ENCODE results near the gene MEN1. TPM values are rescaled to one million over a fixed set of nuclear protein-coding genes. Genes with fewer than 3 reads are reported as not detected.

The MEN1 gene
- total RNA-seq, 1 experiment from 2014 or later, result 46.1 TPM

DNA sequence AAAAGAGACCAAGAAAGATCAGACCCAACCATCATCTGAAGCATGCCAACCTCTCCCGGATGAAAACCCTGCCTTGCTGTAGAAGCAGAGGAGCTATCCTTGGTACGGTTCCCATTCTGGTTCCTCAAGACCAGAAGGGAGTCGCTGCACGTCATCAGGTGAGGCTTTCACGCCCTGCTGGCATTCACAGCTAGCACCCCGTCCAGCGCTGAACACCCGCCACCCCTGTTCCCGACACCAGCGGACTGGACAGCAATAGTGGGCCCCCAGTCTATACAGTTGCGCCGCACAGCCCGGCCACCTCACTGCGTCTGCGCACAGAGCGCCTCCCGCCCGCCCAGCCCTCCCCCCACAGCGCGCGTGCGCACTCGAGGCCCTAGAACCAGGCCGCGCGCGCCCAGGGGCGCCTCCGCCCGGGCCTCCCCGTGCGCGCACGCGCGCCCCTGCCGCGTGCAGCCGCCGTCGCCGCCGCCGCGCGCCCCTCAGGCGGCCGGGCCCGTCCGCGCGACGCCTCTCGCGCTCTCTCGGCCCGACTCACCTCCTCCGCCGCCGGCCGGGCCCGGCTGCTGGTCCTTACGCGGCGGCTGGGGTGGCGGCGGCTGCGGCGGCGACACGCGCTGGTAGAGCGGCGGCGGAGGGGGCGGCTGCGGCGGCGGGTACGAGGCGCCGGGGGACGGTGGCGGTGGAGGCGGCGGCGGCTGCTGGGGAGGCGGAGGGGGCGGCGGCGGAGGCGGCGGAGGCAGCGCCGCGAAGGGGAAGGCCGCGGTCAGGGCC, 32.7 kb downstream of the MEN1 start:
- no TSS peak for BruUV-seq (replicated peaks)
- Histone ChIP-seq H3K9ac (ENCODE audit: low read length) (peak overlapping the region; percentile 95), H3F3A (ENCODE audit: low read length, unreplicated experiment) (peaks cover 5% of the 10 kb centered on the region), H2AFZ (ENCODE audit: low read length) (no peak overlapping the region), H3K9me2 (replicated peaks; ENCODE audit: low read length) (no peaks in the 10 kb centered on the region), H3K27ac (ENCODE audit: low read length) (peak overlapping the region; percentile 87), H4K20me1 (ENCODE audit: low read length) (peaks cover 49% of the 10 kb centered on the region), H3K9me3 (ENCODE audit: low read length) (no peaks in the 10 kb centered on the region), H3K4me1 (ENCODE audit: insufficient read depth, low read length) (peaks cover 25% of the 10 kb centered on the region), H3K4me3 (ENCODE audit: low read length) (peak overlapping the region; percentile 85), H3K27me3 (ENCODE audit: low read length) (no peaks in the 10 kb centered on the region), H3K79me2 (ENCODE audit: low read length) (peaks cover 49% of the 10 kb centered on the region), H3K4me2 (ENCODE audit: low read length) (peak overlapping the region; percentile 88), H3K36me3 (ENCODE audit: low read depth, low read length) (peaks cover 48% of the 10 kb centered on the region)
- DNase-seq, result peak; percentile 85
- ChIA-PET POLR2A (ENCODE audit: unreplicated experiment) (interaction anchor here (0.6 kb wide), 1 partner anchor 84 kb away, joined by 3 read pairs; no protein-coding TSS in a partner anchor), CTCF (interaction anchor here (0.5 kb wide), 2 partner anchors 9 to 404 kb away, joined by 3 to 6 read pairs; no protein-coding TSS in a partner anchor)
- ATAC-seq, result peak; percentile 3
- intact Hi-C loops (cut with micrococcal nuclease), result loop anchor here (2.0 kb wide), 2 partner anchors 25 to 33 kb away; partner anchors contain the start of genes MAP4K2 and MEN1
- no peak for TF ChIP-seq CTCF (conservative IDR thresholded peaks at IDR 0.05; ENCODE audit: low read depth, low read length)
- TF ChIP-seq EZH2phosphoT487 (IDR thresholded peaks at IDR 0.05; ENCODE audit: borderline replicate concordance, low read length), result no peak
- no peak for TF ChIP-seq EZH2 (IDR thresholded peaks at IDR 0.05; ENCODE audit: low read length, unreplicated experiment)

DNA sequence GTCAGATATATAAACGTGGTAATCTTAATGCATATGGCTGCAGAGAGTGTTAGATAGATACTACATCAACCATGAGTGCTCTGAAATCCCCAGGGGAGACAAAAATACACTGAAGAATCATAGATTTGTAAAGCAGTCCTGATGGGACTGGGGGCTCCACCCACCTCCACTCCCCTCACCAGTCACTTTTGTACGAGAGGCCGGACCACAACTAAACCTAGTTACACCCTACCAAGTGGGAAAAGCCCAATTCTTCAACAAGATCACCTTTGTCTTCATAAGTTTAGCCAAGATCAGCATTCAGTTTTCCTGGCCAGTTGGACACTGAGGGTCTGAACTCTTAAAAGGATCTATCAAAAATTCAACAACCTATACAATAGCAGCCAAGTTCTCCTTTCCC, 33.5 kb downstream of the MEN1 start:
- POLR2A ChIA-PET (ENCODE audit: unreplicated experiment), result interaction anchor here (0.6 kb wide), 1 partner anchor 83 kb away, joined by 3 read pairs; no protein-coding TSS in a partner anchor
- H3K79me2 ChIP-seq (ENCODE audit: low read length), result peaks cover 57% of the 10 kb centered on the region
- H3F3A ChIP-seq (ENCODE audit: low read length, unreplicated experiment), result peaks cover 7% of the 10 kb centered on the region
- intact Hi-C loops (cut with micrococcal nuclease), result no loop called here
- H3K27me3 ChIP-seq (ENCODE audit: low read length), result no peaks in the 10 kb centered on the region
- H3K9ac ChIP-seq (ENCODE audit: low read length), result peak overlapping the region; percentile 77
- ATAC-seq (no peak), DNase-seq (no peak)
- no peak for TF ChIP-seq EZH2 (IDR thresholded peaks at IDR 0.05; ENCODE audit: low read length, unreplicated experiment)
- no peak for TF ChIP-seq EZH2phosphoT487 (IDR thresholded peaks at IDR 0.05; ENCODE audit: borderline replicate concordance, low read length)
- TF ChIP-seq CTCF (conservative IDR thresholded peaks at IDR 0.05; ENCODE audit: low read depth, low read length), result no peak
- H4K20me1 ChIP-seq (ENCODE audit: low read length), result peaks cover 57% of the 10 kb centered on the region
- BruUV-seq (replicated peaks), result TSS peak; percentile 36
- no peak overlapping the region for H2AFZ ChIP-seq (ENCODE audit: low read length)
- peaks cover 55% of the 10 kb centered on the region for H3K36me3 ChIP-seq (ENCODE audit: low read depth, low read length)
- H3K27ac ChIP-seq (ENCODE audit: low read length), result no peak overlapping the region
- CTCF ChIA-PET, result no interaction called here
- peak overlapping the region; percentile 88 for H3K4me2 ChIP-seq (ENCODE audit: low read length)
- no peaks in the 10 kb centered on the region for H3K9me3 ChIP-seq (ENCODE audit: low read length)
- H3K4me3 ChIP-seq (ENCODE audit: low read length), result peak overlapping the region; percentile 85
- H3K4me1 ChIP-seq (ENCODE audit: insufficient read depth, low read length), result peaks cover 25% of the 10 kb centered on the region
- no peaks in the 10 kb centered on the region for H3K9me2 ChIP-seq (replicated peaks; ENCODE audit: low read length)

DNA sequence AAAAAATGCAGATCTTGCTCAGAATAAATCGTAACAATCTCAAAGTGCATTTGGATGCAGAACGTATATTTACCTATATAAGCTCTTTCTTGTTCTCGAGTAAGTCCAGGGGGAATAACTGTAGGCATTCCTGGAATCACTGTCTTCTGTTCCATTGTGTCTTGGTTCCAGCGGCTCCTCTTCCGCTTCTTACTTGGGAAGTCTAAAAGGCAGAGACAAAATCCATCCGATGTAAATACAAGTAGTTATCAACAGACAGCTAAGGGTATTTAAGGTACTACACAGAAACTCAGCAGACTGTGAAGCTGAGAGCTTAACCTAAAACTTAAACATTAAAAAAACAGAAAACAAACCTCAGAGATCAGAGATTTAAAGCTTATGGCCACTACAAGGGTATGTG, 33.9 kb downstream of the MEN1 start:
- H3K79me2 ChIP-seq (ENCODE audit: low read length), result peaks cover 61% of the 10 kb centered on the region
- H3K27me3 ChIP-seq (ENCODE audit: low read length), result no peaks in the 10 kb centered on the region
- no peak for DNase-seq
- no peak overlapping the region for H3K27ac ChIP-seq (ENCODE audit: low read length)
- peaks cover 61% of the 10 kb centered on the region for H4K20me1 ChIP-seq (ENCODE audit: low read length)
- no peaks in the 10 kb centered on the region for H3K9me2 ChIP-seq (replicated peaks; ENCODE audit: low read length)
- no peak for TF ChIP-seq CTCF (conservative IDR thresholded peaks at IDR 0.05; ENCODE audit: low read depth, low read length)
- TF ChIP-seq EZH2phosphoT487 (IDR thresholded peaks at IDR 0.05; ENCODE audit: borderline replicate concordance, low read length), result no peak
- no peak for TF ChIP-seq EZH2 (IDR thresholded peaks at IDR 0.05; ENCODE audit: low read length, unreplicated experiment)
- POLR2A ChIA-PET (ENCODE audit: unreplicated experiment), result no interaction called here
- CTCF ChIA-PET, result no interaction called here
- H3K9ac ChIP-seq (ENCODE audit: low read length), result peak overlapping the region; percentile 77; the same call in 1 of the 2 replicates
- H3F3A ChIP-seq (ENCODE audit: low read length, unreplicated experiment), result peaks cover 9% of the 10 kb centered on the region
- H3K4me2 ChIP-seq (ENCODE audit: low read length), result peak overlapping the region; percentile 88
- peak overlapping the region; percentile 85 for H3K4me3 ChIP-seq (ENCODE audit: low read length)
- H3K9me3 ChIP-seq (ENCODE audit: low read length), result no peaks in the 10 kb centered on the region
- intact Hi-C loops (cut with micrococcal nuclease), result no loop called here
- peaks cover 60% of the 10 kb centered on the region for H3K36me3 ChIP-seq (ENCODE audit: low read depth, low read length)
- peaks cover 25% of the 10 kb centered on the region for H3K4me1 ChIP-seq (ENCODE audit: insufficient read depth, low read length)
- no peak for ATAC-seq
- BruUV-seq (replicated peaks), result no TSS peak
- H2AFZ ChIP-seq (ENCODE audit: low read length), result no peak overlapping the region
